H9 (cell line): Measurements from ENCODE around the gene AKT3. TPM values are rescaled to one million over a fixed set of nuclear protein-coding genes. Genes with fewer than 3 reads are reported as not detected.

Experiments
- DNase-seq: peaks from one replicate; pipeline ENCODE4 v3.0.0-alpha.2; 2017
- H2AFZ ChIP-seq: one replicate; pipeline ENCODE4 v1.6.1; 2013; ENCODE audit warnings: mild to moderate bottlenecking, low read length, control low read depth, moderate library complexity
- H2AK5ac ChIP-seq: 2 replicates; pipeline ENCODE4 v1.6.1; 2013; ENCODE audit warnings: low read length, control low read depth, mixed read lengths; ENCODE audit not compliant: insufficient read length
- H2BK120ac ChIP-seq: one replicate; pipeline ENCODE4 v1.6.1; 2013; ENCODE audit warnings: low read depth, mild to moderate bottlenecking, low read length, control low read depth, inconsistent platforms; ENCODE audit not compliant: poor library complexity, severe bottlenecking
- H2BK12ac ChIP-seq: 2 replicates; pipeline ENCODE4 v1.6.1; 2013; ENCODE audit warnings: low read length, control low read depth, mixed read lengths, low read depth; ENCODE audit not compliant: insufficient read length
- H2BK15ac ChIP-seq: 2 replicates; pipeline ENCODE4 v1.6.1; 2013; ENCODE audit warnings: low read depth, low read length, control low read depth
- H2BK20ac ChIP-seq: one replicate; pipeline ENCODE4 v1.6.1; 2013; ENCODE audit warnings: low read depth, mild to moderate bottlenecking, low read length, control low read depth, inconsistent platforms; ENCODE audit not compliant: poor library complexity, severe bottlenecking
- H2BK5ac ChIP-seq: 2 replicates; pipeline ENCODE4 v1.6.1; 2013; ENCODE audit warnings: low read length, control low read depth, mixed read lengths; ENCODE audit not compliant: insufficient read length
- H3K14ac ChIP-seq: 2 replicates; pipeline ENCODE4 v1.6.1; 2013; ENCODE audit warnings: low read length, control low read depth; ENCODE audit not compliant: insufficient read depth
- H3K18ac ChIP-seq: 2 replicates; pipeline ENCODE4 v1.6.1; 2013; ENCODE audit warnings: low read depth, mild to moderate bottlenecking, mixed read lengths, low read length, control low read depth; ENCODE audit not compliant: insufficient read length
- H3K23ac ChIP-seq: 2 replicates; pipeline ENCODE4 v1.6.1; 2013; ENCODE audit warnings: low read length, control low read depth, mixed read lengths, low read depth; ENCODE audit not compliant: insufficient read length
- H3K23me2 ChIP-seq: 2 replicates; pipeline ENCODE4 v1.6.1; 2013; ENCODE audit warnings: low read depth, mild to moderate bottlenecking, mixed read lengths, low read length, control low read depth; ENCODE audit not compliant: insufficient read length, poor library complexity, severe bottlenecking
- H3K27ac ChIP-seq: 2 replicates; pipeline ENCODE4 v1.5.1; 2013; ENCODE audit warnings: low read length, control low read depth, mixed read lengths, low read depth; ENCODE audit not compliant: insufficient read length
- H3K27me3 ChIP-seq: 2 replicates; pipeline ENCODE4 v1.6.1; 2013; ENCODE audit warnings: low read length, control low read depth, inconsistent platforms; ENCODE audit not compliant: insufficient read depth
- H3K4ac ChIP-seq: 2 replicates; pipeline ENCODE4 v1.6.1; 2013; ENCODE audit warnings: low read depth, mild to moderate bottlenecking, control low read depth, inconsistent platforms, low read length, moderate library complexity
- H3K4me1 ChIP-seq: 2 replicates; pipeline ENCODE4 v1.6.1; 2013; ENCODE audit warnings: low read length, control low read depth, inconsistent platforms; ENCODE audit not compliant: insufficient read depth
- H3K4me2 ChIP-seq: 2 replicates; pipeline ENCODE4 v1.6.1; 2013; ENCODE audit warnings: low read length, control low read depth, mixed read lengths; ENCODE audit not compliant: insufficient read length, insufficient read depth
- H3K56ac ChIP-seq: 2 replicates; pipeline ENCODE4 v1.6.1; 2013; ENCODE audit warnings: low read depth, mild to moderate bottlenecking, mixed read lengths, low read length, control low read depth; ENCODE audit not compliant: insufficient read length
- H3K79me1 ChIP-seq: 2 replicates; pipeline ENCODE4 v1.6.1; 2013; ENCODE audit warnings: low read depth, mild to moderate bottlenecking, moderate library complexity, low read length, control low read depth, inconsistent platforms; ENCODE audit not compliant: insufficient read depth, poor library complexity, severe bottlenecking
- H3K79me2 ChIP-seq: 2 replicates; pipeline ENCODE4 v1.6.1; 2013; ENCODE audit warnings: low read length, control low read depth, inconsistent platforms; ENCODE audit not compliant: insufficient read depth
- H3K9ac ChIP-seq: 2 replicates; pipeline ENCODE4 v1.6.1; 2013; ENCODE audit warnings: low read length, control low read depth, mixed read lengths; ENCODE audit not compliant: insufficient read length; ENCODE audit errors: extremely low read depth
- H3K9me3 ChIP-seq: one replicate; pipeline ENCODE4 v1.6.1; 2013; ENCODE audit warnings: low read depth, low read length, inconsistent platforms; ENCODE audit not compliant: control insufficient read depth
- H3T11ph ChIP-seq: one replicate; pipeline ENCODE4 v1.6.1; 2013; ENCODE audit warnings: mild to moderate bottlenecking, low read length, control low read depth, inconsistent platforms
- H4K20me1 ChIP-seq: one replicate; pipeline ENCODE4 v1.6.1; 2013; ENCODE audit not compliant: control insufficient read depth, insufficient read length, insufficient read depth
- H4K5ac ChIP-seq: 2 replicates; pipeline ENCODE4 v1.6.1; 2013; ENCODE audit warnings: low read depth, mild to moderate bottlenecking, mixed read lengths, low read length, control low read depth; ENCODE audit not compliant: insufficient read length
- H4K8ac ChIP-seq: replicated peaks from 2 replicates; pipeline ENCODE4 v1.6.1; 2013; ENCODE audit warnings: low read length, control low read depth, mixed read lengths, low read depth; ENCODE audit not compliant: insufficient read length
- H4K91ac ChIP-seq: 2 replicates; pipeline ENCODE4 v1.6.1; 2013; ENCODE audit warnings: low read depth, mild to moderate bottlenecking, moderate library complexity, mixed read lengths, low read length, control low read depth; ENCODE audit not compliant: insufficient read length
- H3K27ac Mint-ChIP-seq, 3 experiments: 2 replicates in 2 of 3; 3 replicates in 1 of 3; pipeline ENCODE4 v1.8.0; 2020 to 2021; ENCODE audit warnings: mixed read lengths in 3 of 3, mild to moderate bottlenecking in 1 of 3, moderate library complexity in 1 of 3
- H3K27me3 Mint-ChIP-seq: 2 replicates; pipeline ENCODE4 v1.8.0; 2021; ENCODE audit warnings: low read depth, mild to moderate bottlenecking, moderate library complexity, mixed read lengths
- H3K36me3 Mint-ChIP-seq, 3 experiments: 2 replicates in 2 of 3; 3 replicates in 1 of 3; pipeline ENCODE4 v1.8.0; 2020 to 2021; ENCODE audit warnings: low read depth in 3 of 3, mixed read lengths in 3 of 3; ENCODE audit not compliant: insufficient read depth in 1 of 3
- H3K4me1 Mint-ChIP-seq, 2 experiments: 2 replicates each; pipeline ENCODE4 v1.8.0; 2020; ENCODE audit warnings: mixed read lengths in 2 of 2
- H3K4me3 Mint-ChIP-seq, 2 experiments: 2 replicates in 1 of 2; 3 replicates in 1 of 2; pipeline ENCODE4 v1.8.0; 2020 to 2021; ENCODE audit warnings: mild to moderate bottlenecking in 2 of 2, mixed read lengths in 2 of 2, moderate library complexity in 1 of 2
- H3K9me3 Mint-ChIP-seq, 2 experiments: 2 replicates in 1 of 2; 3 replicates in 1 of 2; pipeline ENCODE4 v1.8.0; 2020; ENCODE audit warnings: mild to moderate bottlenecking in 2 of 2, mixed read lengths in 2 of 2, moderate library complexity in 1 of 2
- CTCF ChIP-seq: fragments of 200-600 bp; sonication (generic); conservative IDR thresholded peaks from 3 replicates; pipeline ENCODE4 v1.8.0; 2021; ENCODE audit warnings: antibody characterized with exemption, mild to moderate bottlenecking
- WGBS: extraction: QIAGEN DNeasy Blood & Tissue Kit; methylation state at CpG from one replicate; pipeline ENCODE4 v1.1.7; 2013; ENCODE audit warnings: missing lambda C conversion rate, low lambda C conversion rate, mixed read lengths; ENCODE audit not compliant: insufficient read length; ENCODE audit errors: extremely low coverage; 5-methylcytosine and 5-hydroxymethylcytosine counted together
- total RNA-seq: library from RNA; stranded (reverse); gene quantifications from 2 replicates; pipeline ENCODE4 v1.2.1, GENCODE V29; 2021

AKT3 gene
- total RNA-seq, 1 experiment from 2014 or later, result 27.8 TPM

GRCh38 chr1:243883551-243883950, 33.5 kb upstream of the AKT3 start:
- no peak overlapping the region for H2AFZ ChIP-seq
- WGBS, result no CpG with 5 or more reads among the region's 2 CpGs
- no peaks in the 10 kb centered on the region for H3K9me3 ChIP-seq
- no peak overlapping the region for H3K18ac ChIP-seq
- H2AK5ac ChIP-seq, result no peak overlapping the region
- H3K23me2 ChIP-seq, result no peaks in the 10 kb centered on the region
- H3K79me1 ChIP-seq, result no peaks in the 10 kb centered on the region
- no peak overlapping the region for H3T11ph ChIP-seq
- H3K4me1 ChIP-seq, result no peaks in the 10 kb centered on the region
- H3K79me2 ChIP-seq, result no peaks in the 10 kb centered on the region
- H2BK12ac ChIP-seq, result no peak overlapping the region
- H3K56ac ChIP-seq, result no peak overlapping the region
- no peak overlapping the region for H2BK20ac ChIP-seq
- Mint-ChIP-seq H3K27ac (no peak overlapping the region), H3K4me1 (no peaks in the 10 kb centered on the region), H3K4me3 (no peak overlapping the region), H3K27me3 (no peaks in the 10 kb centered on the region), H3K9me3 (no peaks in the 10 kb centered on the region; a peak in 1 of 5 replicates), H3K36me3 (no peaks in the 10 kb centered on the region)
- H3K27me3 ChIP-seq, result no peaks in the 10 kb centered on the region
- no peak overlapping the region for H3K4me2 ChIP-seq
- no peak overlapping the region for H2BK15ac ChIP-seq
- H2BK120ac ChIP-seq, result no peak overlapping the region
- no peak for DNase-seq
- no peak for TF ChIP-seq CTCF
- no peak overlapping the region for H4K8ac ChIP-seq
- no peak overlapping the region for H2BK5ac ChIP-seq
- no peaks in the 10 kb centered on the region for H4K20me1 ChIP-seq
- H4K5ac ChIP-seq, result no peak overlapping the region
- H3K27ac ChIP-seq, result no peak overlapping the region
- no peak overlapping the region for H3K9ac ChIP-seq
- no peak overlapping the region for H4K91ac ChIP-seq
- H3K23ac ChIP-seq, result no peak overlapping the region
- H3K14ac ChIP-seq, result no peak overlapping the region
- no peak overlapping the region for H3K4ac ChIP-seq
